Activated CD4-positive, alpha-beta T cell treated with anti-CD3 and anti-CD28 coated beads, Interleukin-10, Interleukin-2, amounts not matched to agents 100 ng/mL and 50 ng/mL, durations not matched to agents 16 hours and 8 hours (primary cell): Measurements from ENCODE around the gene ZSCAN16.
A peak's percentile ranks its signal among the peaks of the same experiment; 100 is the strongest.

Experiments
- DNase-seq: peaks from one replicate; pipeline ENCODE4 v3.0.0-alpha.2; 2020

ZSCAN16 gene

GRCh38 chr6:28134716-28135115 lies 10.3 kb downstream of the ZSCAN16 start:
- peak; percentile 16 for DNase-seq

DNA sequence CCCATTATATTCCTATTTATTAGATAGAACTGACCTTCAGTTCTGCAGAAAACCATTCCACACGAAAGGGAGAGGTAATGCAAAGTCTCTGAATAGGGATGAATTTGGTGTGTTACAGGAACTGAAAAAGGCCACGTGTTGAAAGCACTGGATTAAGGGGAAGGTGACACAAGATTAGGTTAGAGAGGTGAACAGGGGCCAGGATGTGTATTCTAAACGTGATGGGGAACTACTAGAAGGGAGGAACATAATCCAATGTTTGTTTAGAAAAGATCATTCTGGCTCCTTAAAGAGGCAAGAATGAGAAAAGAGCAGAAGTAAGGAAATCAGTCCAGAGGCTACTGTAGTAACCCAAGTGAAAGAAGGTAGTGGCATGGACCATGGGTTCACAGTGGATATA lies 11.0 kb downstream of the ZSCAN16 start:
- peak; percentile 18 for DNase-seq

DNA sequence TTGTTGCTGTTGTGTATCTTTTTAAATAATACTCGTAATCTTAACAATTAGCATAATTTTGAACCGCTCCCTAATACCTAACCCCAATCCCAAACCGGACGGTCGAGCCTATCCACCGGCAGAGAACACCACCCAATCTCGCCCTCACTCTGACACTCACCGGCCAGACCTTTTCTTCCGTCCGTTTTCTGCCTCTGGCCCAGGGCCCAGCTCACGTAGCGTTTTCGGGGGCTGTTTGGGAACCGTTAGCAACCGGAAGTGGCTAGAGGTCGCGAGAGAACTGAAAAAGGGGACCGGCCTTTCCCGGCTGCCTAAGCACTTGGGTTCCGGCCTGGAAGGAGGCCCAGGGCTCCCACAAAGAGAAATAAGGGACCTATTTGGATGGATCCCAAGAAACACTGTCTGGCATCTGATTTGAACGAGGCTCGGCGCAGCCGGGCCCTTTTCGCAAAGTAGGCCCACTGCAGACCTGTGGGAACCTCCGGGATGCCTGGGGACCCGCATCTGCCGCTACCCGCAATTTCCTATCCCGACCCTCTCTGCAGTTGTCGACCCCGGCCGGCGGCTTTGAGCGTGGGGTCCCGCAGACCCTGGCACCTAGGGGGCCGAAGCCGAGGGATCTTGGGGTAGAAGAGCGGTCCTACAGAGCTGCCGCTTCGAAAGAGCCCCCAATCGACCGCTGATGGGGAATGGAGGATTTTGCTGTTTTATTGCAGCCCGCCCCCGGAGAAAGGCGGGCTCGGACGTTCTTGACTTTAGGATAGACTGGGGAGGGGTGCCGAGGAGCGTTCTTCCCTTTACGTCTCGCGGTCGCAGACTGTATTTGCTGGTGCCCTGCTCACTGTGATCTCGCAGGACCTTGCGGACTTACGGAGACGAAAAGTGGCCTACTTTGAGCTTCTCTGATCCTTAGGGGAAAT lies 12.4 kb downstream of the ZSCAN16 start:
- DNase-seq: peak; percentile 91

DNA sequence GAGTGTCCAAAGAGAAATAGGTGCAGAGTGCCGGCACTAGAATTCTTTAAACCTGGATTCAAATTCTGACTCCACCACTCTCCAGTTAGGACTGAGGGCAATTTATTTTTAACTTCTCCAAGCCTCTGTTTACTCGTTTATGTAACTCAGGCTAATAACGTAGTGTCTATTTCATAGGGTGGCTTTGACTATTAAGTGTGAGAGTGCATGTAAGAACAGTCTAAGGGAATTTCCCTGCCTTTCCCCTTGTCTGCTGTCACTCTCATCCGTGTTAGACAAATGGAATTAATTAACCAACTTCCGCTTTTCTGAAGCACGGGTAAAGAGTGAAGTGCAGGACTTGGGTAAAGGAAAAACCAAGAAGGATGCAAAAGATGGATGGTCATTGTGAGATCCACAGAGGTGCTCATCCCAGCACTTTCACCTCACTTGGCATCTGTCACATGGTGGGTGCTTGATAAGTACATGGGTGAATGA lies 13.1 kb downstream of the ZSCAN16 start:
- peak; percentile 72 for DNase-seq

DNA sequence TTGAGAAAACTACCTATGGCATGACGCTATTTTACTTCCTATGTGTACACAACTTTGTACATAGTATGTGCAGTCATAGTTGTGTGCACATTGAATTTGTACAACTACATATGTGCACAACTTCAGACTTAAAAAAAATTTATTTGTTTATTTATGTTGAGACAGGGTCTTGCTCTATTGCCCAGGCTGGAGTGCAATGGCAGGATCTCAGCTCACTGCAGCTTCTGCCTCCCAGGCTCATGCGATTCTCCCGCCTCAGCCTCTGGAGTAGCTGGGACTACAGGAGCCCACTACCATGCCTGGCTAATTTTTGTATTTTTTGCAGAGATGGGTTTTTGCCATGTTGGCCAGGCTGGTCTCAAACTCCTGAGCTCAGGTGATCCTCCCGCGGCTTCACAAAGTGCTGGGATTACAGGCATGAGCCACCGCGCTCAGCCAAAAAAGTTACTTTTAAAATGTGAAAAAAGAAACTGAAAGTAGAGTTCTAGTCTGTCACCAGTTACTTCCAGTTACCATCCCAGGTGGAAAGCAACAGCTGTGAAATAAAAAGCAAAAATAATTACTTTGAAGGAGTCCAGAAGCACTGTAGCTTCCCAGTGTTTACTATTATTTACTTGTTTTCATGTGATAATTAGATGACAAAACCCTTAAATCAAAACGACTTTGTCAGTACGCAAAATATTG lies 15.6 kb downstream of the ZSCAN16 start:
- DNase-seq: peak; percentile 36

DNA sequence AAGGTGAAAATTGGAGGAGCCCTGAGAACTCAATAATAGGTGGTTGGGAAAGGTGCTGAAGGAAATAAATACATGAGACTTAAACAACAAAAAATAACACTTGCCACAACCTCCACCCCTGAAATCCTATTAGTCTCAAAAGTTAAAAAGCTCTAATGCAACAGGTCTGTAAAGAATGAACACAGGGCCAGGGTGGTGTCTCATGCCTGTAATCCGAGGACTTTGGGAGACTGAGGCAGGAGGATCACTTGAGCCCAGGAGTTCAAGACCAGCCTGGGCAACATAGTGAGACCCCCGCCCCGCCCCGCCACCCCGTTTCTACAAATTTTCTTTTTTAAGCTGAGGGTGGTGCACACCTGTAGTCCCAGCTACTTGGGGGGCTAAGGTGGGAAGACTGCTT lies 16.2 kb downstream of the ZSCAN16 start:
- DNase-seq: no peak

GRCh38 chr6:28141500-28142329 lies 17.3 kb downstream of the ZSCAN16 start, which contains the start of gene ZKSCAN8:
TSS of gene ZKSCAN8 (plus strand) at chr6:28141883. CDS start at chr6:28148408, 6,525 bp downstream.
- peak; percentile 93 for DNase-seq

DNA sequence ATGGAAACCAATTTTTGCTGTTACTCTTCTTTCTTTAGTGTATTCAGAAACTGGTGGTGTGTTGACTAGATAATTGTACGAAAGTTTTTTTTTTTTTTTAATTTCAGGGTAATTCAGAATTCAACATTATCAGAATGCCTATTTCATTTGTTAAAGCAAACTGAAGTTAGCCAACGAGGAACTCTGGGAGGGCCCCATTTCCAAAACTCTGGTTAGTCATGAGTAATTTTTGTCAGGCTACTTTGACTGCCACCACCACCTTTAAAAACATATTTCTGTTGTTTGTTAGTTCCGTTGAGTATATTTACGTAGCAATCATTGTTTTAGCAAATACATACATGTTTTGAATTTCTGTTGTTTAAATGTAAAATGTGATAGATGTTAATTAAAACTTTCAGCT lies 18.0 kb downstream of the ZSCAN16 start:
- no peak for DNase-seq

DNA sequence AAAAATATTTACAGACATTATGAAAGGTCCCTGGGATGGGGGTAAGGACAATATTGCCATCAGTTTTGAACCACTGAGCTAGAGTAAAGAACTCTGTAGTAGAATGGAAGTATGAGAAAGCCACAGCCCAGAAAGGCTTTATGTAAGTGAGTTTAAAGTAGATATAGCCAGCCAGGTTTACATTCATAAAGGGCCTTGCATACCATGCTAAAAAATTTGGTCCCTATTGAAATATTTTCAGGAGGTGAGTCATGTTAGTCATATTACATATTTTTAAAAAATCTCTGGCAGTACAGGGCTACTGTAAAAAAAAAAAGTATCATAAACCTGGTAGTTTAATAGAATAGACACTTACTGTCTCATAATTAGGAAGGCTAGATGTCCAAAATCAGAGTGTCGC lies 20.8 kb downstream of the ZSCAN16 start:
- no peak for DNase-seq

DNA sequence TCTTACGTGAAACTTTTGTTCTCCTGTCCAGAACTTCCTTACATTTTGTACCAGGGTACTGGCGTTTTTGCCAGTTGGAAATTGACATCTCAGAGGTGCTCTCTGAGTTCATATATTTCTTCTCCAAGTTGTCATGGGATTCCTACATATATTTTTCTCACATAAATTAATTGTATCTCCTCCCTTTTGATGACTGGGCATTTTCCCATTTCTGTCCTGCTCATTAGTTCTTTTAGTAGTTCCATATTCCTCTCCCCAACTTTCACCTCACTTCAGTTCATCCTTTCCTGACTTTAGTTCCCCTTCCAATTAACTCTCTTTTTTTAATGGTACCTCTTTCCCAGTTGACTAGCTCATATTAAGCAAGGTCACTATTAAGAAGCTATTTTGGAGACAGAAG lies 28.1 kb downstream of the ZSCAN16 start:
- DNase-seq: no peak

- DNase-seq: no peak
Observed at GRCh38 chr6:28153546-28153945, 29.1 kb downstream of the ZSCAN16 start.

- DNase-seq: no peak
Observed at GRCh38 chr6:28154357-28154756, 29.9 kb downstream of the ZSCAN16 start.

DNA sequence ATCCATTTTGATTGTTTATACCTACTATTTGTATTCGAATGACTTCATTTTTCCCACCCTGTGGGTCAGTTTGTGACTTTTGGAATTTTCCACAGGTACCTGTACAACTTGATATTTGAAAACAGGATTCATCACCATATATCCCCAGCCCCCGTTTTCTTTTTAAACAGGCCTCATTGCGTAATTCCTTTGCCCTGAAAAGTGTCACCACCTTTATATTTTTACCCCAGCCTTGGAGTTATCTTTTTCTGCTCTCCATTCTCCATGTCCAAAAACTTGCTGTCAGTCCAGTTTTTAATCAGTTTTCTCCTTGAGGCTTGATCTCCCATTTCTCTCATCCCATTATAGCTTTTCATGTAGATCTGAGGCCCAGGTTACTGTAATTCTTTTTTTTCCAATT lies 33.9 kb downstream of the ZSCAN16 start:
- no peak for DNase-seq

DNA sequence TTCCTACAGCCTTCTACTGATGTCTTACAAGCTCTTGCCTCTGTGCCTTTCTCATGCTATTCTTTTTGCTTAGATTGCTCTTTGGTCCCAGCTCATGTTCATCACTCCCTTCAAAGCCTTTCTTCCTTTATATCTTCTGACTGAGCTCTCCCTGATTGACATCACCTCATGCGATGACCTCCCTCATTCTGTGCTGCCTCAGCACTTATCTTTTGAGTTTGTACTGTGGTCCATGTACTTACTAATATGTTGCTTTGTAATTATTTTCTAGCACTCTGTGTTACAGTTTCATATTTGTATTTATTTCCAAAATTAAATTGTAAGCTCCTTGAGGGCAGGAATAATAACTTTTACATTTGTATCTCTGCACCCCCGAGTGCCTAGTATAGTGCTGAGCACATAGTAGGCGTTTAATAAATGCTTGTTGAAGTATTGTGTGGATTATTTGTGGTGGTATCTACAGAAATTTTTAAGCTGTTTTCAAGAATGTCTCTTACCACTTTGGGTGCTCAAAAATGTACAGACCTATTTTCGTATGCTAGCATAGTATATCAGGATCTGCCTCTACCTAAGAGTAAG lies 34.7 kb downstream of the ZSCAN16 start:
- DNase-seq: no peak

- DNase-seq: no peak
Observed at GRCh38 chr6:28160233-28160632, 35.8 kb downstream of the ZSCAN16 start.

GRCh38 chr6:28161410-28162079 lies 37.1 kb downstream of the ZSCAN16 start:
- DNase-seq: peak; percentile 73

DNA sequence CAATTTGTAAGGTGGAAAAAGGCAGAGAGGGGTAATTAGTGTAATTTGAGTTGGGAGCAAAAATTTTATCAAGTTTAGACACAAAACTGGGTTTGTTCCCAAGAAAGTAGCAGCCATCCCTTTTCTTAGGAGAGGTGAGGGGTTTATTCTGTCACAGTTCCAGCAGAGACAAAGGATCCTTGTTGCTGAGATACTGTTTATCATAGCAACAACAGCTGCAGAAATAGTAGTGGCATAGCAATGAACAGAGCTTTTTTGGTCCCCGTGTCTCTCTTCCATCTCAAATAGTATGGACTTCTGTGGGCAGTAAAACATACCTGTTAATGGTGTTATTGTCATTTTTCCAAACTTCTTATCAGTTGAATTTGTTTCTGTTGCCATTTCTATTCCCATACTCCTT lies 41.2 kb downstream of the ZSCAN16 start:
- no peak for DNase-seq

DNA sequence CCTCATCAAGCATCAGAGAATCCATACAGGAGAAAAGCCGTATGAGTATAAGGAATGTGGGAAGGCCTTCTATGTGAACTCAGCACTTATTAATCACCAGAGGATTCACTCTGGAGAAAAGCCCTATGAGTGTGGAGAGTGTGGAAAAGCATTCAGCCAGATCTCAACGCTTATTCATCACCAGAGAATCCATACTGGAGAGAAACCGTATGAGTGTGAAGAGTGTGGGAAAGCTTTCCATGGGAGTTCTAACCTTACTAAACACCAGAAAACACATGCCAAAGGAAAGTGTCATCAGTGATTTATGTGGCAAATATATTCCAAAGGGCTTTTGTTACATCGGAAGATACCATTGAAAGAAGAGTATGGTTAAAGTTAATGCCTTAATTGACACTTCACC lies 42.7 kb downstream of the ZSCAN16 start:
- no peak for DNase-seq

DNA sequence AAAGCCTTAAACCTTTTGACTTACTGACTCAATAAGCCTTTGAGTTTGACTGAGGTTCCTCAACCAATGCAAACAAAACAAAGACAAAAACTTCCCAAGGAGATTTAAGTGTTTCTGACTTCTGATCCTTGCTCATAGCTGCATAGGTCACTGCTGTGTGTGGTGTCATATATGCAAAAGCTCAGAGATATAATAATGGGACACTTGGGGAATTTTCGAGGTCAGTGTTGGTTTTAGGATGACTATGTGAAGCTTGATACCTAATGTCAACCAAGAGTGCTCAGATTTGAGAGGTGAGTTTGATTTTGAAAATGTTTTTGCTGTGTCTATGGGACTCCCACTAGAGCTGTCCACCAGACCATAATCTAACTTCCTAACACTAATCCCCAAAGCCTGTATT lies 43.5 kb downstream of the ZSCAN16 start:
- no peak for DNase-seq

DNA sequence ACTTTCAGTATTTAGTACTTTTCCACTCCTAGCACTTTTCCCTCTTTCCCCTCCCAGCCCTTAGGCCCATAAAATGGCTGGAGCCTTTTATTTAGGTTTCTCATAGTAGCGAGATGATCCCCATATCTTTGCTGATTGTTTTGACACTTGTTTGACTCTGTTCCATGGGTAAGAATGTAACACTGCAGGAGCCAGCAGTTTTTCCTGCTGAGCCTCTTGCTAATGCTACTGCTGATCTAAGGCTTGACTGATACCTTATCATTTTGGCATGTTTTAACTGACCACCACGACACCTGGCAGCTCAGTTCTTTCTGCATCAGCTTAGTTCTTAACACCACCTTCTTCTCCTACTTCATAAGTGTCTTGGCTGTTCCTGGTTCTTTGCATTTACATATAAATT lies 46.9 kb downstream of the ZSCAN16 start:
- DNase-seq: no peak

- DNase-seq: no peak
Observed at GRCh38 chr6:28172006-28172405, 47.6 kb downstream of the ZSCAN16 start.

DNA sequence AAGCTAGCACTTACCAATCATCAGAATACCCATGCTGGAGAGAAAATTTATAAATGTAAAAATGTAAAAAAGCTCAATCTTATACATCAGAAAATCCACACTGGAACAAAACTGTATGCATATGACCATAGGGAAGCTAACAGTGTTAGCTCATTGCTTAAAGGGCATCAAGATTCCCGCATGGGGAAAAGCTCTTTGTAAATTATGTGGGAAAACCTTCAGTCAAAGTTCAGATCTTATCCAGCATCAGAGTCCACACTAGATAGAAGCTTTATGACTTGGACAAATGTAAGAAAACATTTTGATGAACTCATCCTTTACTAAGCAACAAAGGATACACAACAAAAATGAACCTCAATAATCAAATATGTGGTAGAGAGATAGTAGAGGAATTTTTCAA lies 52.0 kb downstream of the ZSCAN16 start:
- no peak for DNase-seq
